HepG2 (cell line): Measurements from ENCODE around the gene TMEM209. TPM values are rescaled to one million over a fixed set of nuclear protein-coding genes. Genes with fewer than 3 reads are reported as not detected.

Experiments
- ATAC-seq: fragments of 200-7000 bp; cut with Tn5 transposase; 3 replicates; pipeline ENCODE4 v1.9.1; 2020; ENCODE audit warnings: mild to moderate bottlenecking, moderate library complexity
- BruUV-seq: library from RNA; stranded (reverse); fragments of 400-500 nt; replicated peaks from 2 replicates; lab custom pipeline; 2021; lab: Mats Ljungman, UMichigan
- CTCF ChIA-PET: fragments of 300-600 bp; formaldehyde crosslinking; extraction: SDS; loops from one replicate; lab custom pipeline; 2021; ENCODE audit warnings: low total read pairs, inconsistent platforms, low intra/inter-chr PET ratio; lab: Yijun Ruan, JAX
- POLR2A ChIA-PET: fragments of 350-600 bp; sonication (Branson Sonifier 250); formaldehyde crosslinking; loops from one replicate; lab custom pipeline; 2020; ENCODE audit warnings: antibody characterized with exemption, inconsistent platforms; lab: Yijun Ruan, JAX
- DNase-seq: peaks from one replicate; pipeline ENCODE4 v3.0.0-alpha.2; 2015; ENCODE audit warnings: low spot score
- FAIRE-seq: peaks from 3 replicates; lab custom pipeline; 2011; peaks lifted over from hg19 to GRCh38; lab: Jason Lieb, UNC
- H2AFZ ChIP-seq: one replicate; pipeline ENCODE4 v1.6.1; 2011; ENCODE audit warnings: low read length, inconsistent platforms
- H3K27ac ChIP-seq: fragments of 300-600 bp; 3 replicates; pipeline ENCODE4 v1.8.0; 2011; ENCODE audit warnings: mixed run types, mild to moderate bottlenecking, mixed read lengths, low read length, inconsistent platforms; ENCODE audit not compliant: insufficient read depth; ENCODE audit errors: extremely low read length
- H3K27me3 ChIP-seq, 2 experiments: fragments of 200-600 bp in 1 of 2; 2 replicates in 1 of 2; 3 replicates in 1 of 2; pipeline versions ENCODE4 v1.6.0 to v1.8.0; 2011; ENCODE audit warnings: low read length in 2 of 2, mild to moderate bottlenecking in 2 of 2, moderate library complexity in 2 of 2, inconsistent platforms in 1 of 2; ENCODE audit not compliant: insufficient read depth in 2 of 2, control insufficient read depth in 1 of 2
- H3K36me3 ChIP-seq, 2 experiments: fragments of 200-600 bp in 1 of 2; replicated peaks in 1 of 2; 2 replicates in 1 of 2; 3 replicates in 1 of 2; pipeline versions ENCODE4 v1.5.1 to v1.8.0; 2011; ENCODE audit warnings: low read length in 2 of 2, inconsistent platforms in 1 of 2; ENCODE audit not compliant: insufficient read depth in 2 of 2, control insufficient read depth in 1 of 2
- H3K4me1 ChIP-seq: 2 replicates; pipeline ENCODE4 v1.5.1; 2012; ENCODE audit warnings: low read length, inconsistent platforms; ENCODE audit not compliant: insufficient read depth
- H3K4me2 ChIP-seq: 2 replicates; pipeline ENCODE4 v1.6.0; 2011; ENCODE audit warnings: low read depth, low read length, inconsistent platforms
- H3K4me3 ChIP-seq, 3 experiments: fragments of 200-600 bp in 1 of 3; sonication (generic), shearing (Covaris generic) in 1 of 3; replicated peaks in 1 of 3; 2 replicates each; pipeline ENCODE4 v1.5.1; 2011 to 2016; ENCODE audit warnings: low read length in 3 of 3, inconsistent platforms in 2 of 3, low read depth in 2 of 3, mild to moderate bottlenecking in 2 of 3, control low read depth in 1 of 3, mixed read lengths in 1 of 3; ENCODE audit not compliant: insufficient read depth in 1 of 3
- H3K79me2 ChIP-seq: one replicate; pipeline ENCODE4 v1.6.1; 2011; ENCODE audit warnings: low read length, inconsistent platforms; ENCODE audit not compliant: insufficient read depth
- H3K9ac ChIP-seq: 2 replicates; pipeline ENCODE4 v1.6.0; 2011; ENCODE audit warnings: mild to moderate bottlenecking, low read depth, low read length, inconsistent platforms; ENCODE audit not compliant: insufficient read depth
- H3K9me3 ChIP-seq: 2 replicates; pipeline ENCODE4 v1.5.1; 2012; ENCODE audit warnings: mild to moderate bottlenecking, low read length
- H4K20me1 ChIP-seq: 2 replicates; pipeline ENCODE4 v1.6.0; 2011; ENCODE audit warnings: inconsistent platforms, mild to moderate bottlenecking, low read length, moderate library complexity; ENCODE audit not compliant: insufficient read depth
- MTERF4 ChIP-seq: sonication (generic); formaldehyde crosslinking; IDR thresholded peaks from 2 replicates; pipeline ENCODE4 v1.8.0; 2023; ENCODE audit warnings: mild to moderate bottlenecking, missing genetic modification reagents
- NFIB ChIP-seq: sonication (generic); formaldehyde crosslinking; IDR thresholded peaks from 2 replicates; pipeline ENCODE4 v1.9.0; 2021; ENCODE audit warnings: missing genetic modification reagents, mild to moderate bottlenecking, borderline replicate concordance
- ZNF646 ChIP-seq: sonication (generic); formaldehyde crosslinking; IDR thresholded peaks from 2 replicates; pipeline ENCODE4 v1.9.0; 2021; ENCODE audit warnings: mild to moderate bottlenecking, missing genetic modification reagents
- ZNF687 ChIP-seq: sonication (generic); formaldehyde crosslinking; IDR thresholded peaks from 2 replicates; pipeline ENCODE4 v1.5.1; 2020; ENCODE audit warnings: mild to moderate bottlenecking, missing genetic modification reagents, moderate library complexity
- ZUFSP ChIP-seq: sonication (generic); formaldehyde crosslinking; IDR thresholded peaks from 2 replicates; pipeline ENCODE4 v1.9.0; 2021; ENCODE audit warnings: missing genetic modification reagents, mild to moderate bottlenecking, borderline replicate concordance
- WGBS: methylation state at CpG from one replicate; pipeline ENCODE4 v1.1.6; 2017; ENCODE audit warnings: low lambda C conversion rate; 5-methylcytosine and 5-hydroxymethylcytosine counted together
- in situ Hi-C: cut with HindIII; loops from 2 replicates; pipeline ENCODE4 v1.10.0; 2017; ENCODE audit warnings: low pct_unique_long_range_greater_than_20kb; ENCODE audit not compliant: extremely low pct_ligation_motif_present
- intact Hi-C: fragments of 100-400 bp; cut with micrococcal nuclease; formaldehyde crosslinking; loops from one replicate; pipeline ENCODE4 v1.10.0; 2022; ENCODE audit not compliant: unreplicated experiment
- polyA plus RNA-seq, 8 experiments: library from polyadenylated mRNA; depleted of rRNA in 3 of 8; stranded (reverse) in 7 of 8; unstranded in 1 of 8; fragments of >200 nt; fragmentation: Illumina TruSeq in 4 of 8; extraction: Trizol in 4 of 8; gene quantifications; 2 replicates each; pipeline versions ENCODE4 v1.2.1 to v1.2.3, GENCODE V29; 2011 to 2016; ENCODE audit warnings: low read depth in 4 of 8, missing spikeins in 1 of 8, mixed read lengths in 1 of 8; ENCODE audit not compliant: insufficient read depth in 1 of 8
- total RNA-seq, 5 experiments: library from RNA; depleted of rRNA; stranded (reverse); fragments of >200 nt; fragmentation: Illumina TruSeq; extraction: Trizol; gene quantifications; 2 replicates each; pipeline ENCODE4 v1.2.3, GENCODE V29; 2016; ENCODE audit warnings: low read depth in 1 of 5

TMEM209 gene
- total and polyA plus RNA-seq, 2 of the 13 experiments (the other 11 are each of a cell fraction or from before 2014, with no cell fraction given) = 14.5 to 15.6 TPM

GRCh38 chr7:130143986-130144311, 61.3 kb downstream of the TMEM209 start:
- no peaks in the 10 kb centered on the region for H4K20me1 ChIP-seq
- peaks cover 38% of the 10 kb centered on the region for H3K4me1 ChIP-seq
- no peaks in the 10 kb centered on the region for H3K27me3 ChIP-seq
- no TSS peak for BruUV-seq
- no peaks in the 10 kb centered on the region for H3K9me3 ChIP-seq
- H3K36me3 ChIP-seq = no peaks in the 10 kb centered on the region
- peak overlapping the region; percentile 53 for H3K27ac ChIP-seq
- FAIRE-seq (no peak), DNase-seq (no peak), ATAC-seq (no peak)
- 84% methylated on average over 2 of the region's 3 CpGs for WGBS
- peak overlapping the region; percentile 63 for H3K9ac ChIP-seq
- peak overlapping the region in 1 of 3 experiments; percentile 30; a peak in 1 of 6 replicates for H3K4me3 ChIP-seq
- peak overlapping the region; percentile 68 for H3K4me2 ChIP-seq
- intact Hi-C loops = no loop called here
- CTCF ChIA-PET = no interaction called here
- TF ChIP-seq NFIB (CRISPR knock-in tag) = no peak
- peak; percentile 71; the same call in 1 of the 2 replicates for TF ChIP-seq ZNF687 (CRISPR knock-in tag)
- no peak for TF ChIP-seq ZUFSP (CRISPR knock-in tag)
- 0 out of 2 replicates have a peak, but pooled peaks have one; percentile 46 for TF ChIP-seq MTERF4 (CRISPR knock-in tag)
- 0 out of 2 replicates have a peak, but pooled peaks have one; percentile 16 for TF ChIP-seq ZNF646 (CRISPR knock-in tag)
- POLR2A ChIA-PET = interaction anchor here (2.2 kb wide), 1 partner anchor 61 kb away, joined by 7 read pairs; the partner anchor contains the start of gene TMEM209
- in situ Hi-C loops = no loop called here
- H2AFZ ChIP-seq = peak overlapping the region; percentile 20
- no peaks in the 10 kb centered on the region for H3K79me2 ChIP-seq
